Measurements from ENCODE around the gene TMEM117.
A peak's percentile ranks its signal among the peaks of the same experiment; 100 is the strongest.

The TMEM117 gene

GRCh38 chr12:44294649-44295048 is 458.8 kb downstream of the TMEM117 start:
- Histone ChIP-seq H3K9me3 (ENCODE audit: control insufficient read depth, insufficient read depth, low read depth, low read length) (no peaks in the 10 kb centered on the region), H3K27me3 (ENCODE audit: control insufficient read depth, insufficient read depth, low read length) (no peaks in the 10 kb centered on the region), H3K4me1 (ENCODE audit: control insufficient read depth, insufficient read depth, low read length) (peaks cover 4% of the 10 kb centered on the region), H3K36me3 (ENCODE audit: control insufficient read depth, insufficient read depth, low read length) (no peaks in the 10 kb centered on the region), H3K4me3 (ENCODE audit: low read depth, low read length) (no peak overlapping the region), H3K27ac (ENCODE audit: low read depth, low read length) (no peak overlapping the region), H3K9ac (ENCODE audit: low read length) (no peak overlapping the region)

DNA sequence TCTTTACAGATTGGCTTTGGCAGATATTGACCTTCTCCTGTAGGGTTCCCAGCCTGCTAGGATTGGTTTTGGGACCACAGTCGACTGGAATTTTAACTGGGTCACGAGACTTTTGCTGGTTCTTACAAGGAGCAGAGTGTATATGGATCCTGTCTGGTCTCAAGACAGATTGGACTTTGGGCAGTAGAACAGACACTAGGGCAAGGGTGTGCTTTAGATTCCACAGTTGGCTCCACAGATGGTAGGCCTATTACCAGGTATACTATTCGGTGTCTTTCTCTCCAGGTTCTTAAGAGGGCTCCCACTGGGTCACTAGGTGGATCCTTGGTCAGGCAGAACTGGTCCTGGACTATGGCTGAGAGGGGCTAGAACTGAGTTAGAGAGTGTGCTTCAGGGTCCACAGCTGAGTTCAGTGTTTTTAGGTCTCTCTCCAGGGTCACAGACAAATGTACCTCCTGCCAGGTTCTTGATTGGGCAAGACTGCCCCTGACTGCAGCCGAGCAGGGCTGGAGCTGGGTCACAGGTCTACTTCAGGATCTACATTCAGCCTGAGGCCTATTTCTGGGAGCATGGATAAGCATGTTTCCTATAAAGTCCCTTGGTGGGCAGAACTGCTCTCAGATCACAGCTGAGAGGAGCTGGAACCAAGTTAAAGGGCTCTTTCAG is 460.2 kb downstream of the TMEM117 start:
- no peak overlapping the region for H3K4me3 ChIP-seq (ENCODE audit: low read depth, low read length)
- no peak overlapping the region for H3K27ac ChIP-seq (ENCODE audit: low read depth, low read length)
- no peaks in the 10 kb centered on the region for H3K9me3 ChIP-seq (ENCODE audit: control insufficient read depth, insufficient read depth, low read depth, low read length)
- no peaks in the 10 kb centered on the region for H3K36me3 ChIP-seq (ENCODE audit: control insufficient read depth, insufficient read depth, low read length)
- peaks cover 12% of the 10 kb centered on the region for H3K4me1 ChIP-seq (ENCODE audit: control insufficient read depth, insufficient read depth, low read length)
- H3K27me3 ChIP-seq (ENCODE audit: control insufficient read depth, insufficient read depth, low read length), result no peaks in the 10 kb centered on the region
- H3K9ac ChIP-seq (ENCODE audit: low read length), result no peak overlapping the region

DNA sequence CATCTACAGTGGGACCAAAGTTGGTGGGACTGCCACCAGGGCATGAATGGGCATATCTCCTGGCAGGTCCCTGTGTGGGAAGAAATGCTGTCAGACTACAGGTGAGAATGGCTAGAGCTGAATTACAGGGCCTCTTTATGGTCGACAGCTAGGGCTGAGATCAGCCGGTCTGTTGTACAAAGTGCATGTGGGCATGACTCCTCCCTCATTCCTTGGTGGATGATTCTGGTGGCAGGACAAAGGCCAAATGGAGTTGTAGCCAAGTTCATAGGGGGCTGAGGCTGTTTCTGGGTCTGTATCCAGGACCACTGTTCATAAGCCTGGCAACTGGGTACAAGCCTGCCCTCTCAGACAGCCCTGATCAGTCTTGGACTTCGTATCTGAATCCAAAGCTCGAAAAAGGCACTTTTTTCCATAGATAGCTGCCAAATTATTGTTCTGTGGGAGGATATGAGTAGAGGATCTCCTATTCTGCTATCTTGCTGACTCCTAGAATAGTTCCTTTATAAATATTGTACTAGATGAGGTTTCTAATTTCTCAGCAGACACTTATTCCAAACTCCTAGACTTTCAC is 460.8 kb downstream of the TMEM117 start:
- Histone ChIP-seq H3K4me1 (ENCODE audit: control insufficient read depth, insufficient read depth, low read length) (peaks cover 12% of the 10 kb centered on the region), H3K27me3 (ENCODE audit: control insufficient read depth, insufficient read depth, low read length) (no peaks in the 10 kb centered on the region), H3K36me3 (ENCODE audit: control insufficient read depth, insufficient read depth, low read length) (no peaks in the 10 kb centered on the region), H3K9ac (ENCODE audit: low read length) (no peak overlapping the region), H3K4me3 (ENCODE audit: low read depth, low read length) (no peak overlapping the region), H3K27ac (ENCODE audit: low read depth, low read length) (no peak overlapping the region), H3K9me3 (ENCODE audit: control insufficient read depth, insufficient read depth, low read depth, low read length) (no peaks in the 10 kb centered on the region)

DNA sequence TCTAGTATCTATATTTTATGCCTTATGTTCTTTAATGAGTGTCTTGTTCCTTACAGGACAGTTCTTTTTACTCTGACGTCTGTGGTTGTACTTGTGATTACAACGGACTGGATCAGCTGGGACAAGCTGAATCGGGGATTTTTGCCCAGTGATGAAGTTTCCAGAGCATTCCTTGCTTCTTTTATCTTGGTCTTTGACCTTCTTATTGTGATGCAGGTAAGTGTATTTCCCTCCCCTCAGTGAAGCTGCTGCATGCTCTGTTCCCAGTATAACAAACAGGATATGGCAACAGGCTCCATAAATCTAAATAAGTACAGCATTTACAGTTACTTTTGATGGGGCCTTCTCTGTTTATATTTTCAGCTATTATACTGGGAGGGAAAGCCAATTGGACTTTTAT is 463.6 kb downstream of the TMEM117 start:
- Histone ChIP-seq H3K27me3 (ENCODE audit: control insufficient read depth, insufficient read depth, low read length) (no peaks in the 10 kb centered on the region), H3K4me1 (ENCODE audit: control insufficient read depth, insufficient read depth, low read length) (peaks cover 12% of the 10 kb centered on the region), H3K27ac (ENCODE audit: low read depth, low read length) (peak overlapping the region; percentile 44; the same call in 1 of the 2 replicates), H3K9me3 (ENCODE audit: control insufficient read depth, insufficient read depth, low read depth, low read length) (no peaks in the 10 kb centered on the region), H3K9ac (ENCODE audit: low read length) (no peak overlapping the region), H3K4me3 (ENCODE audit: low read depth, low read length) (no peak overlapping the region), H3K36me3 (ENCODE audit: control insufficient read depth, insufficient read depth, low read length) (no peaks in the 10 kb centered on the region)

GRCh38 chr12:44307506-44308168 is 471.8 kb downstream of the TMEM117 start:
- no peak overlapping the region for H3K9ac ChIP-seq (ENCODE audit: low read length)
- H3K9me3 ChIP-seq (ENCODE audit: control insufficient read depth, insufficient read depth, low read depth, low read length), result peaks cover 14% of the 10 kb centered on the region; the same call in 1 of the 2 replicates
- no peak overlapping the region for H3K27ac ChIP-seq (ENCODE audit: low read depth, low read length)
- no peak overlapping the region for H3K4me3 ChIP-seq (ENCODE audit: low read depth, low read length)
- H3K4me1 ChIP-seq (ENCODE audit: control insufficient read depth, insufficient read depth, low read length), result no peaks in the 10 kb centered on the region
- no peaks in the 10 kb centered on the region for H3K36me3 ChIP-seq (ENCODE audit: control insufficient read depth, insufficient read depth, low read length)
- H3K27me3 ChIP-seq (ENCODE audit: control insufficient read depth, insufficient read depth, low read length), result no peaks in the 10 kb centered on the region

DNA sequence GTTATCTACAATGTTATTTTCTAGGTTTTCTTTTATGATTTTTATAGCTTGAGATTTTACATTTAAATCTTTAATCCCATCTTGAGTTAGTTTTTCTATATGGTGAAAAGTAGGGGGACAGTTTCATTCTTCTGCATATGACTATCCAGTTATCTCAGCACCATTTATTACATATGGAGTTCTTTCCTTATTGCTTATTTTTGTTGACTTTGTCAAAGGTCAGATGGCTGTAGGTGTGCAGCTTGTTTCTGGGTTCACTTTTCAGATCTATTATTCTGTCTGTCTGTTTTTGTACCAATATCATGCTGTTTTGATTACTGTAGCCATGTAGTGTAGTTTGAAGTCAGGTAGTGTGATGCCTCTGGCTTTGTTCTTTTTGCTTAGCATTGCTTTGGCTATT is 477.3 kb downstream of the TMEM117 start:
- H3K9me3 ChIP-seq (ENCODE audit: control insufficient read depth, insufficient read depth, low read depth, low read length), result peaks cover 3% of the 10 kb centered on the region; the same call in 1 of the 2 replicates
- no peak overlapping the region for H3K27ac ChIP-seq (ENCODE audit: low read depth, low read length)
- no peaks in the 10 kb centered on the region for H3K27me3 ChIP-seq (ENCODE audit: control insufficient read depth, insufficient read depth, low read length)
- H3K36me3 ChIP-seq (ENCODE audit: control insufficient read depth, insufficient read depth, low read length), result no peaks in the 10 kb centered on the region
- no peaks in the 10 kb centered on the region for H3K4me1 ChIP-seq (ENCODE audit: control insufficient read depth, insufficient read depth, low read length)
- H3K9ac ChIP-seq (ENCODE audit: low read length), result no peak overlapping the region
- no peak overlapping the region for H3K4me3 ChIP-seq (ENCODE audit: low read depth, low read length)

GRCh38 chr12:44314007-44314500 is 478.2 kb downstream of the TMEM117 start:
- peaks cover 3% of the 10 kb centered on the region; the same call in 1 of the 2 replicates for H3K9me3 ChIP-seq (ENCODE audit: control insufficient read depth, insufficient read depth, low read depth, low read length)
- no peaks in the 10 kb centered on the region for H3K4me1 ChIP-seq (ENCODE audit: control insufficient read depth, insufficient read depth, low read length)
- H3K27ac ChIP-seq (ENCODE audit: low read depth, low read length), result no peak overlapping the region
- H3K27me3 ChIP-seq (ENCODE audit: control insufficient read depth, insufficient read depth, low read length), result no peaks in the 10 kb centered on the region
- H3K9ac ChIP-seq (ENCODE audit: low read length), result no peak overlapping the region
- no peak overlapping the region for H3K4me3 ChIP-seq (ENCODE audit: low read depth, low read length)
- H3K36me3 ChIP-seq (ENCODE audit: control insufficient read depth, insufficient read depth, low read length), result no peaks in the 10 kb centered on the region

GRCh38 chr12:44317651-44318126 is 481.8 kb downstream of the TMEM117 start:
- Histone ChIP-seq H3K9ac (ENCODE audit: low read length) (no peak overlapping the region), H3K27me3 (ENCODE audit: control insufficient read depth, insufficient read depth, low read length) (no peaks in the 10 kb centered on the region), H3K36me3 (ENCODE audit: control insufficient read depth, insufficient read depth, low read length) (no peaks in the 10 kb centered on the region), H3K9me3 (ENCODE audit: control insufficient read depth, insufficient read depth, low read depth, low read length) (no peaks in the 10 kb centered on the region), H3K4me1 (ENCODE audit: control insufficient read depth, insufficient read depth, low read length) (no peaks in the 10 kb centered on the region), H3K4me3 (ENCODE audit: low read depth, low read length) (no peak overlapping the region), H3K27ac (ENCODE audit: low read depth, low read length) (no peak overlapping the region)

DNA sequence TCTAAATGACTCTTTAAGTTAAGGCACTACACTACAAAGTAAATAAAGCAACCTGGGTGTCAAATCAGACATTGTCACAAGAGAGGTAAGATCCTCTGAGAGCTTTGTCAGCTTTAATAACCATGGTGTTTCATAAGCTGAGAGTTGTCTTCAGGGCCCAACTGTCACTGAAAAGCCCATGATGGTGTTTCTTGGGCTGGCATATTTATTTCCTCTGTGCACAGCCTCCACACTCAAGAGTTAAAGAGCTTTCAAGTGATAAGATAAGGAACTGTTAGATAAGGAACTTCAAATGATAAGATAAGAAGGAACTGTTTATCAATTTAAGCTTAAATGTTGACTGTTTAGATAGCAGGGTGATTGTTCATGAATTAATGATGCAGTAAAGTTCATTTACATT is 495.4 kb downstream of the TMEM117 start:
- no peaks in the 10 kb centered on the region for H3K4me1 ChIP-seq (ENCODE audit: control insufficient read depth, insufficient read depth, low read length)
- H3K9me3 ChIP-seq (ENCODE audit: control insufficient read depth, insufficient read depth, low read depth, low read length), result 0 out of 2 replicates have a peak, but pooled peaks cover 5% of the 10 kb centered on the region
- H3K9ac ChIP-seq (ENCODE audit: low read length), result peak overlapping the region; percentile 73
- H3K36me3 ChIP-seq (ENCODE audit: control insufficient read depth, insufficient read depth, low read length), result no peaks in the 10 kb centered on the region
- H3K27ac ChIP-seq (ENCODE audit: low read depth, low read length), result no peak overlapping the region
- no peak overlapping the region for H3K4me3 ChIP-seq (ENCODE audit: low read depth, low read length)
- no peaks in the 10 kb centered on the region; the same call in 1 of the 2 replicates for H3K27me3 ChIP-seq (ENCODE audit: control insufficient read depth, insufficient read depth, low read length)

DNA sequence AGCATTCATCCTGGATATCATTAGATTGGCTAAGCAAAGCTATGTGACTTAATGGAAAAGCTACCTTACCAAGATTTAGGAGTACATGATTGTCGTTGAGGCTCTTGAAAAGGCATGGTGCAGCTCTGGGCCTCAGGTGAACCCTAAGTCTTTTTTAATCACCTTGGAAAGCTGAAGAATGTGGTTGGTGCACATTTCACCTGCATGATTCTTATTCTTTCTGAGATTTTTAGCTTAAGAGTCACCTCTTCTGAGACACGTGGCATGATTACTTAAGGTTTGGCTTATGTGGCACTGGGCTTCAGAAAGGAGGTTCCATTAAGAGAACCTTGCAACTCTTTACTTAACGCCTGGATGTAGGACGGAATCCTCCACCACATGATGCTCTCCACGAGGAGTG is 498.5 kb downstream of the TMEM117 start:
- Histone ChIP-seq H3K4me3 (ENCODE audit: low read depth, low read length) (no peak overlapping the region), H3K27ac (ENCODE audit: low read depth, low read length) (no peak overlapping the region), H3K27me3 (ENCODE audit: control insufficient read depth, insufficient read depth, low read length) (no peaks in the 10 kb centered on the region), H3K9me3 (ENCODE audit: control insufficient read depth, insufficient read depth, low read depth, low read length) (0 out of 2 replicates have a peak, but pooled peaks cover 5% of the 10 kb centered on the region), H3K4me1 (ENCODE audit: control insufficient read depth, insufficient read depth, low read length) (no peaks in the 10 kb centered on the region), H3K9ac (ENCODE audit: low read length) (no peak overlapping the region), H3K36me3 (ENCODE audit: control insufficient read depth, insufficient read depth, low read length) (no peaks in the 10 kb centered on the region)

DNA sequence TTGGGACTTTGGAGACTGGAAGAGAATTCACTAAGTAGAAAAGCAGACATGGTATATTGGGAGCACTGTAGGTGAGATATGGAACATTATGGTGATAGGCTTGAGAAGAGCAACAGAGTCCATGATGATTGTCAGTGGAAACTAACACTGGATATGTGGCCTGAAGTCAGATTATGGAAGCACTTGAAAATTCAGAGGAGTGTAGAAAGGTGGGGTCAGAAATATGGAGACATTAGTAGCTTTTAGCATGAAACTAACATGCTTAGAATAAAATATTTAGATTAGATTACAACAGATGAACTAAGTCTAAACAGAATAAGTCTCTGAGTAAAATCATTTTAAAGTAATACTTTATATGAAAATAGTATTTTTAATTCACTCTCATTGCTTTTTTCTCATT is 499.1 kb downstream of the TMEM117 start:
- Histone ChIP-seq H3K27me3 (ENCODE audit: control insufficient read depth, insufficient read depth, low read length) (no peaks in the 10 kb centered on the region), H3K4me3 (ENCODE audit: low read depth, low read length) (no peak overlapping the region), H3K27ac (ENCODE audit: low read depth, low read length) (no peak overlapping the region), H3K9me3 (ENCODE audit: control insufficient read depth, insufficient read depth, low read depth, low read length) (0 out of 2 replicates have a peak, but pooled peaks cover 5% of the 10 kb centered on the region), H3K9ac (ENCODE audit: low read length) (no peak overlapping the region), H3K4me1 (ENCODE audit: control insufficient read depth, insufficient read depth, low read length) (no peaks in the 10 kb centered on the region), H3K36me3 (ENCODE audit: control insufficient read depth, insufficient read depth, low read length) (no peaks in the 10 kb centered on the region)
